Liver (tissue), 3 donors: ENCODE measurements around the gene CARD14.

ENCODE experiments used
- RAD21 ChIP-seq, 2 donors: IDR thresholded peaks; 2 replicates each; pipeline ENCODE4 v1.6.1; 2016; ENCODE audit warnings: antibody characterized with exemption in 2 of 2, mild to moderate bottlenecking in 2 of 2
- TF ChIP-seq, protein P1 (sequence below): fragments of 150-350 bp; IDR thresholded peaks from 2 replicates; pipeline ENCODE4 v1.5.1; 2017; ENCODE audit warnings: improper control_type of control experiment, low read depth, low read length; ENCODE audit not compliant: missing input control
- TF ChIP-seq, protein P2 (sequence below): IDR thresholded peaks from 2 replicates; pipeline ENCODE4 v1.6.1; 2016; ENCODE audit warnings: antibody characterized with exemption, mild to moderate bottlenecking
- donor health status: healthy.
- donor health status: healthy.

DNA sequence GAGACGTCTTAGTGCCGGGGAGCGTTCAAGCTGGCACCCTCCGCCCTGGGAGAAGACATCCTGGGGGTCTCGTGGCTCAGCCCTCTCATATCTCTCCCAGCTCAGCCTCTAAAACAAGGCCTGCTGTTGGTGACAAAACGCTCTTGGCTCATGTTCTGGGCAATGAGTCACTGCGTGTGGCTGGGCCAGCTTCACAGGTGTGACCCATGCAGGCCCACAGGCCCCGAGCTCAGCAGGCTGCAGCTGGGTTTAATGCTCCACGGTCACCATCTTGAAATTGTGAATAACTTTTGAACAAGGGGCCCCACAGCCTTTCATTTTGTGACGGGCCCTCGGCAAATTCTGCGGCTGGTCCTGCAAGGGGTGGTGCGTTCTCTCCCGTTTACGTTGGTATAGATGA lies 46.0 kb upstream of the CARD14 start:
- TF ChIP-seq, protein P1, sequence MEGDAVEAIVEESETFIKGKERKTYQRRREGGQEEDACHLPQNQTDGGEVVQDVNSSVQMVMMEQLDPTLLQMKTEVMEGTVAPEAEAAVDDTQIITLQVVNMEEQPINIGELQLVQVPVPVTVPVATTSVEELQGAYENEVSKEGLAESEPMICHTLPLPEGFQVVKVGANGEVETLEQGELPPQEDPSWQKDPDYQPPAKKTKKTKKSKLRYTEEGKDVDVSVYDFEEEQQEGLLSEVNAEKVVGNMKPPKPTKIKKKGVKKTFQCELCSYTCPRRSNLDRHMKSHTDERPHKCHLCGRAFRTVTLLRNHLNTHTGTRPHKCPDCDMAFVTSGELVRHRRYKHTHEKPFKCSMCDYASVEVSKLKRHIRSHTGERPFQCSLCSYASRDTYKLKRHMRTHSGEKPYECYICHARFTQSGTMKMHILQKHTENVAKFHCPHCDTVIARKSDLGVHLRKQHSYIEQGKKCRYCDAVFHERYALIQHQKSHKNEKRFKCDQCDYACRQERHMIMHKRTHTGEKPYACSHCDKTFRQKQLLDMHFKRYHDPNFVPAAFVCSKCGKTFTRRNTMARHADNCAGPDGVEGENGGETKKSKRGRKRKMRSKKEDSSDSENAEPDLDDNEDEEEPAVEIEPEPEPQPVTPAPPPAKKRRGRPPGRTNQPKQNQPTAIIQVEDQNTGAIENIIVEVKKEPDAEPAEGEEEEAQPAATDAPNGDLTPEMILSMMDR, result no peak
- no peak for TF ChIP-seq RAD21 (IDR thresholded peaks at IDR 0.05)
- TF ChIP-seq, protein P2, sequence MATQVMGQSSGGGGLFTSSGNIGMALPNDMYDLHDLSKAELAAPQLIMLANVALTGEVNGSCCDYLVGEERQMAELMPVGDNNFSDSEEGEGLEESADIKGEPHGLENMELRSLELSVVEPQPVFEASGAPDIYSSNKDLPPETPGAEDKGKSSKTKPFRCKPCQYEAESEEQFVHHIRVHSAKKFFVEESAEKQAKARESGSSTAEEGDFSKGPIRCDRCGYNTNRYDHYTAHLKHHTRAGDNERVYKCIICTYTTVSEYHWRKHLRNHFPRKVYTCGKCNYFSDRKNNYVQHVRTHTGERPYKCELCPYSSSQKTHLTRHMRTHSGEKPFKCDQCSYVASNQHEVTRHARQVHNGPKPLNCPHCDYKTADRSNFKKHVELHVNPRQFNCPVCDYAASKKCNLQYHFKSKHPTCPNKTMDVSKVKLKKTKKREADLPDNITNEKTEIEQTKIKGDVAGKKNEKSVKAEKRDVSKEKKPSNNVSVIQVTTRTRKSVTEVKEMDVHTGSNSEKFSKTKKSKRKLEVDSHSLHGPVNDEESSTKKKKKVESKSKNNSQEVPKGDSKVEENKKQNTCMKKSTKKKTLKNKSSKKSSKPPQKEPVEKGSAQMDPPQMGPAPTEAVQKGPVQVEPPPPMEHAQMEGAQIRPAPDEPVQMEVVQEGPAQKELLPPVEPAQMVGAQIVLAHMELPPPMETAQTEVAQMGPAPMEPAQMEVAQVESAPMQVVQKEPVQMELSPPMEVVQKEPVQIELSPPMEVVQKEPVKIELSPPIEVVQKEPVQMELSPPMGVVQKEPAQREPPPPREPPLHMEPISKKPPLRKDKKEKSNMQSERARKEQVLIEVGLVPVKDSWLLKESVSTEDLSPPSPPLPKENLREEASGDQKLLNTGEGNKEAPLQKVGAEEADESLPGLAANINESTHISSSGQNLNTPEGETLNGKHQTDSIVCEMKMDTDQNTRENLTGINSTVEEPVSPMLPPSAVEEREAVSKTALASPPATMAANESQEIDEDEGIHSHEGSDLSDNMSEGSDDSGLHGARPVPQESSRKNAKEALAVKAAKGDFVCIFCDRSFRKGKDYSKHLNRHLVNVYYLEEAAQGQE, result no peak
